ENCODE data around the gene PPM1N. TPM values are rescaled to one million over a fixed set of nuclear protein-coding genes. Genes with fewer than 3 reads are reported as not detected.

PPM1N gene
- total and polyA plus RNA-seq, 8 donors = 0.92 to 5.2 (median 1.9) TPM; not detected in 3

GRCh38 chr19:45477186-45477585, 21.1 kb upstream of the PPM1N start:
- DNase-seq = no peak

GRCh38 chr19:45477713-45478453, 20.4 kb upstream of the PPM1N start:
- Histone ChIP-seq H3K27me3 (peaks cover 0 to 22% (median 12%) of the 10 kb centered on the region in 3 donors), H3K36me3 (peaks cover 0 to 9% (median 0%) of the 10 kb centered on the region in 4 donors), H3K4me1 (peaks cover 7 to 26% (median 14%) of the 10 kb centered on the region in 4 donors), H3K9me3 (no peaks in the 10 kb centered on the region), H3K27ac (peak overlapping the region; percentile 85 to 98 (median 95)), H3K4me3 (peak overlapping the region; percentile 45 to 53 (median 46))
- DNase-seq = no peak
- no peak for TF ChIP-seq CTCF (IDR thresholded peaks at IDR 0.05)
- no peak for TF ChIP-seq POLR2A (IDR thresholded peaks at IDR 0.05)
- no peak for TF ChIP-seq POLR2AphosphoS5 (IDR thresholded peaks at IDR 0.05)
- TF ChIP-seq EP300 (IDR thresholded peaks at IDR 0.05) = no peak
- WGBS, 5 donors = 4 to 8% (median 8%) methylated on average over 12 of the region's 12 CpGs
- intact Hi-C loops (cut with DNase I; ENCODE audit: low total_unique reads) = loop anchor here (5.0 kb wide), 1 partner anchor 36 kb away; no protein-coding TSS in a partner anchor

More at GRCh38 chr19:45477186-45477585, 21.1 kb upstream of the PPM1N start:
- TF ChIP-seq CTCF (IDR thresholded peaks at IDR 0.05) (no peak), POLR2A (IDR thresholded peaks at IDR 0.05) (no peak), POLR2AphosphoS5 (IDR thresholded peaks at IDR 0.05) (no peak), EP300 (IDR thresholded peaks at IDR 0.05) (no peak)
- Histone ChIP-seq H3K27ac (no peak overlapping the region), H3K36me3 (peaks cover 0 to 16% (median 0%) of the 10 kb centered on the region in 4 donors), H3K9me3 (no peaks in the 10 kb centered on the region), H3K4me1 (peaks cover 7 to 33% (median 21%) of the 10 kb centered on the region in 4 donors), H3K4me3 (no peak overlapping the region), H3K27me3 (peaks cover 0 to 29% (median 17%) of the 10 kb centered on the region in 3 donors)
- intact Hi-C loops (cut with DNase I; ENCODE audit: low total_unique reads) = loop anchor here (5.0 kb wide), 1 partner anchor 35 kb away; no protein-coding TSS in a partner anchor
- WGBS, 5 donors = 28 to 51% (median 44%) methylated on average over 5 of the region's 5 CpGs

- WGBS, 5 donors = 0% methylated on average over 34 to 39 of the region's 39 CpGs
- Histone ChIP-seq H3K9me3 (no peaks in the 10 kb centered on the region), H3K27me3 (peaks cover 0 to 15% (median 4%) of the 10 kb centered on the region in 3 donors), H3K27ac (peak overlapping the region; percentile 85 to 98 (median 95)), H3K4me1 (peaks cover 7 to 22% (median 11%) of the 10 kb centered on the region in 4 donors), H3K4me3 (peak overlapping the region; percentile 45 to 53 (median 46)), H3K36me3 (peaks cover 0 to 1% (median 0%) of the 10 kb centered on the region in 4 donors)
- DNase-seq = peak; percentile 86 to 95
- intact Hi-C loops (cut with DNase I; ENCODE audit: low total_unique reads) = loop anchor here (5.0 kb wide), 1 partner anchor 36 kb away; no protein-coding TSS in a partner anchor
- peak in 5 of 7 experiments; percentile 96 to 100 (median 97) for TF ChIP-seq CTCF (IDR thresholded peaks at IDR 0.05)
- no peak for TF ChIP-seq POLR2A (IDR thresholded peaks at IDR 0.05)
- TF ChIP-seq POLR2AphosphoS5 (IDR thresholded peaks at IDR 0.05) = peak in 2 of 3 donors; percentile 46 to 75
Observed at GRCh38 chr19:45478454-45479238, 19.6 kb upstream of the PPM1N start.

GRCh38 chr19:45483033-45483432, 15.2 kb upstream of the PPM1N start:
- no peaks in the 10 kb centered on the region for H3K9me3 ChIP-seq
- DNase-seq = no peak
- intact Hi-C loops (cut with DNase I; ENCODE audit: low total_unique reads) = no loop called here
- H3K27me3 ChIP-seq = no peaks in the 10 kb centered on the region
- H3K4me1 ChIP-seq = peaks cover 5 to 19% (median 14%) of the 10 kb centered on the region in 4 donors
- H3K4me3 ChIP-seq = no peak overlapping the region
- no peak overlapping the region for H3K27ac ChIP-seq
- 84 to 95% (median 88%) methylated on average over 5 of the region's 5 CpGs for WGBS, 5 donors
- no peak for TF ChIP-seq EP300 (IDR thresholded peaks at IDR 0.05)
- no peak for TF ChIP-seq CTCF (IDR thresholded peaks at IDR 0.05)
- TF ChIP-seq POLR2AphosphoS5 (IDR thresholded peaks at IDR 0.05) = no peak
- TF ChIP-seq POLR2A (IDR thresholded peaks at IDR 0.05) = no peak
- H3K36me3 ChIP-seq = peaks cover 0 to under 1% (median 0%) of the 10 kb centered on the region in 4 donors

Data from stomach (tissue), 9 donors.